ENCODE measurements around the gene SV2B. TPM values are rescaled to one million over a fixed set of nuclear protein-coding genes. Genes with fewer than 3 reads are reported as not detected.

The SV2B gene
- total RNA-seq, 1 experiment from 2014 or later, result not detected

GRCh38 chr15:91142946-91143345, 42.9 kb downstream of the SV2B start:
- no peak for TF ChIP-seq EZH2phosphoT487 (IDR thresholded peaks at IDR 0.05; ENCODE audit: borderline replicate concordance, low read length)
- TF ChIP-seq, protein P1, sequence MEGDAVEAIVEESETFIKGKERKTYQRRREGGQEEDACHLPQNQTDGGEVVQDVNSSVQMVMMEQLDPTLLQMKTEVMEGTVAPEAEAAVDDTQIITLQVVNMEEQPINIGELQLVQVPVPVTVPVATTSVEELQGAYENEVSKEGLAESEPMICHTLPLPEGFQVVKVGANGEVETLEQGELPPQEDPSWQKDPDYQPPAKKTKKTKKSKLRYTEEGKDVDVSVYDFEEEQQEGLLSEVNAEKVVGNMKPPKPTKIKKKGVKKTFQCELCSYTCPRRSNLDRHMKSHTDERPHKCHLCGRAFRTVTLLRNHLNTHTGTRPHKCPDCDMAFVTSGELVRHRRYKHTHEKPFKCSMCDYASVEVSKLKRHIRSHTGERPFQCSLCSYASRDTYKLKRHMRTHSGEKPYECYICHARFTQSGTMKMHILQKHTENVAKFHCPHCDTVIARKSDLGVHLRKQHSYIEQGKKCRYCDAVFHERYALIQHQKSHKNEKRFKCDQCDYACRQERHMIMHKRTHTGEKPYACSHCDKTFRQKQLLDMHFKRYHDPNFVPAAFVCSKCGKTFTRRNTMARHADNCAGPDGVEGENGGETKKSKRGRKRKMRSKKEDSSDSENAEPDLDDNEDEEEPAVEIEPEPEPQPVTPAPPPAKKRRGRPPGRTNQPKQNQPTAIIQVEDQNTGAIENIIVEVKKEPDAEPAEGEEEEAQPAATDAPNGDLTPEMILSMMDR (conservative IDR thresholded peaks at IDR 0.05; ENCODE audit: low read depth, low read length), result no peak
- Histone ChIP-seq H3F3A (ENCODE audit: low read length, unreplicated experiment) (no peaks in the 10 kb centered on the region), H3K79me2 (ENCODE audit: low read length) (no peaks in the 10 kb centered on the region), H3K9me3 (ENCODE audit: low read length) (no peaks in the 10 kb centered on the region), H3K36me3 (ENCODE audit: low read depth, low read length) (no peaks in the 10 kb centered on the region), H3K27me3 (ENCODE audit: low read length) (peaks cover 48% of the 10 kb centered on the region), H2AFZ (ENCODE audit: low read length) (no peak overlapping the region), H4K20me1 (ENCODE audit: low read length) (no peaks in the 10 kb centered on the region), H3K9ac (ENCODE audit: low read length) (no peak overlapping the region), H3K9me2 (replicated peaks; ENCODE audit: low read length) (no peaks in the 10 kb centered on the region), H3K4me3 (ENCODE audit: low read length) (no peak overlapping the region), H3K4me2 (ENCODE audit: low read length) (no peak overlapping the region), H3K27ac (ENCODE audit: low read length) (no peak overlapping the region), H3K4me1 (ENCODE audit: insufficient read depth, low read length) (no peaks in the 10 kb centered on the region)
- BruUV-seq (replicated peaks), result no TSS peak
- DNase-seq (no peak), ATAC-seq (no peak)
- intact Hi-C loops (cut with micrococcal nuclease), result no loop called here
- POLR2A ChIA-PET (ENCODE audit: unreplicated experiment), result no interaction called here
- CTCF ChIA-PET, result no interaction called here

DNA sequence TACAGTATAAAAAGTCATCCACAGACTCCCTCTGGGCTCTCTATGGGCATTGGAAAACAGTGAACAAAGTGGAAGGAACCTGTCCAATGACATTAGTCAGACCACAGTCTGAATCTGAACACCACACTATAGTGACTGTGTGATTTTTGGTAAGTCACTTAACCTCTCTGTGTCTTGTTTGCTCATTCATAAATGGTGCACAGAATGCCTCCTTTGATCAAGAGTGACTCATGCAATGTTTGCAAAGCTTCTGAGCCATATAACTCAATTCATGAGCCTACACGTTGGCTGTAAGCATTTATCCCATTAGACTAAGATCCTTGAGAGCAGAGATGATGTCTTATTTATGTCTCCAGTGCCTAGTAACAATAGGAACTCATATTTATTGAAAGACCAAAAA, 46.7 kb downstream of the SV2B start:
- BruUV-seq (replicated peaks), result no TSS peak

GRCh38 chr15:91148243-91148642, 48.2 kb downstream of the SV2B start:
- H3K79me2 ChIP-seq (ENCODE audit: low read length), result no peaks in the 10 kb centered on the region
- intact Hi-C loops (cut with micrococcal nuclease), result no loop called here
- ChIA-PET POLR2A (ENCODE audit: unreplicated experiment) (no interaction called here), CTCF (no interaction called here)
- no peak overlapping the region for H3K4me3 ChIP-seq (ENCODE audit: low read length)
- H4K20me1 ChIP-seq (ENCODE audit: low read length), result no peaks in the 10 kb centered on the region
- ATAC-seq, result no peak
- no peaks in the 10 kb centered on the region for H3K4me1 ChIP-seq (ENCODE audit: insufficient read depth, low read length)
- H3K36me3 ChIP-seq (ENCODE audit: low read depth, low read length), result no peaks in the 10 kb centered on the region
- no peak overlapping the region for H3K9ac ChIP-seq (ENCODE audit: low read length)
- H3K27me3 ChIP-seq (ENCODE audit: low read length), result peaks cover 23% of the 10 kb centered on the region
- no peaks in the 10 kb centered on the region for H3K9me3 ChIP-seq (ENCODE audit: low read length)
- DNase-seq, result no peak
- no peaks in the 10 kb centered on the region for H3F3A ChIP-seq (ENCODE audit: low read length, unreplicated experiment)
- no peak overlapping the region for H3K27ac ChIP-seq (ENCODE audit: low read length)
- H3K4me2 ChIP-seq (ENCODE audit: low read length), result no peak overlapping the region
- no peak overlapping the region for H2AFZ ChIP-seq (ENCODE audit: low read length)
- H3K9me2 ChIP-seq (replicated peaks; ENCODE audit: low read length), result no peaks in the 10 kb centered on the region
- TF ChIP-seq EZH2phosphoT487 (IDR thresholded peaks at IDR 0.05; ENCODE audit: borderline replicate concordance, low read length) (no peak), EZH2 (IDR thresholded peaks at IDR 0.05; ENCODE audit: low read length, unreplicated experiment) (no peak)
- TF ChIP-seq, protein P1 (conservative IDR thresholded peaks at IDR 0.05; ENCODE audit: low read depth, low read length), result no peak
- BruUV-seq (replicated peaks), result no TSS peak

More for the DNA sequence above, 46.7 kb downstream of the SV2B start:
- H3K9me3 ChIP-seq (ENCODE audit: low read length), result no peaks in the 10 kb centered on the region
- no peaks in the 10 kb centered on the region for H3K36me3 ChIP-seq (ENCODE audit: low read depth, low read length)
- peaks cover 28% of the 10 kb centered on the region for H3K27me3 ChIP-seq (ENCODE audit: low read length)
- DNase-seq (peak; percentile 7), ATAC-seq (no peak)
- H3K27ac ChIP-seq (ENCODE audit: low read length), result no peak overlapping the region
- H4K20me1 ChIP-seq (ENCODE audit: low read length), result no peaks in the 10 kb centered on the region
- H3K9ac ChIP-seq (ENCODE audit: low read length), result no peak overlapping the region
- no peak overlapping the region for H3K4me3 ChIP-seq (ENCODE audit: low read length)
- no peaks in the 10 kb centered on the region for H3K79me2 ChIP-seq (ENCODE audit: low read length)
- ChIA-PET POLR2A (ENCODE audit: unreplicated experiment) (no interaction called here), CTCF (no interaction called here)
- no peak overlapping the region for H2AFZ ChIP-seq (ENCODE audit: low read length)
- H3K9me2 ChIP-seq (replicated peaks; ENCODE audit: low read length), result no peaks in the 10 kb centered on the region
- no peaks in the 10 kb centered on the region for H3F3A ChIP-seq (ENCODE audit: low read length, unreplicated experiment)
- intact Hi-C loops (cut with micrococcal nuclease), result no loop called here
- no peaks in the 10 kb centered on the region for H3K4me1 ChIP-seq (ENCODE audit: insufficient read depth, low read length)
- TF ChIP-seq EZH2phosphoT487 (IDR thresholded peaks at IDR 0.05; ENCODE audit: borderline replicate concordance, low read length) (no peak), EZH2 (IDR thresholded peaks at IDR 0.05; ENCODE audit: low read length, unreplicated experiment) (no peak)
- TF ChIP-seq, protein P1 (conservative IDR thresholded peaks at IDR 0.05; ENCODE audit: low read depth, low read length), result no peak
- H3K4me2 ChIP-seq (ENCODE audit: low read length), result no peak overlapping the region
